Esophagus muscularis mucosa (tissue), 4 donors: Measurements from ENCODE around the gene ZFAND2B.
A peak's percentile ranks its signal among the peaks of the same experiment; 100 is the strongest.

Experiments used
- CTCF ChIP-seq, 3 experiments: fragments of 200-600 bp in 2 of 3; fragments of 450-650 bp in 1 of 3; sonication (generic) in 2 of 3; IDR thresholded peaks; one replicate each; pipeline ENCODE4 v1.5.1; 2017 to 2019; ENCODE audit warnings: antibody characterized with exemption in 3 of 3, mild to moderate bottlenecking in 2 of 3, moderate library complexity in 1 of 3
- EP300 ChIP-seq: sonication (generic); formaldehyde crosslinking; IDR thresholded peaks from one replicate; pipeline ENCODE4 v1.6.1; 2017; ENCODE audit warnings: antibody characterized with exemption
- POLR2A ChIP-seq: fragments of 450-650 bp; IDR thresholded peaks from one replicate; pipeline ENCODE4 v1.6.1; 2017; ENCODE audit warnings: antibody characterized with exemption, moderate library complexity, mild to moderate bottlenecking, low read depth

DNA sequence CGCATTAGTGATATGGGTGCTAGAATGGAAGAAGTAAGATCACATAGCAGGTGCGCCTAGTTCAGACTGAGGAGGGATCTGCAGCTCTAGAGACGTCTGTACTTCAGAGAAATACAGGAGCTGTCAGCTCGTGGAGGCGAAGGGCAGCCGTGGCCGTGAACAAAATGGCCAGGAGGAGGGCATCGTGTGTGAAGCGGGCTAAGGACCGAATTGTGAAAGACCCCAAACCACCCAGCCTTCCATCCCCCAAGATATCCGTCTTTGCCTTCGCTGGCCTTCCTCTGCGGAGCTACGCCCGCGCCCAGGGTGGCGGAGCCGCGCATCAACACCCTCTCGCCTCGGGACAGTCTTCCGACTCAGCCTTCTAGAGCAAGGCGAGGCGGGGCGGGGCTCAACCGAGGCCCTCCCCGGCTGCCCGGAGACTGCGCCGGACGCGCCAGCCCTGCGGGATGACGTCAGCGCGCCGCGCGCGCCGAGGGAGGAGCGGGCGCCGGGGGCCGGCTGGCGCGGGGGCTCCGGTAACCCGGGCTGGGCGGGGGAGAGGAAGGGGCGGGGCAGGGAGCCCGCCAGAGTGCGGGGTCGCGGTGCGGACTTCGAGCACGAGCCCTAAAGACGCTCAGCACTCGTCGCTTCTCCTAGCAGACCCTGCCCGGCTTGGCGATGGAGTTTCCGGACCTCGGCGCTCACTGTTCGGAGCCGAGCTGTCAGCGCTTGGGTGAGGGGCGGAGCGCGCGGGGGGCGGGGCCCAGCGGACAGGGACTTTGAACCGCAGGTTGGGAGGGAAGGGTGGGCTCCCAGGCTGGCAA lies at the start of gene ZFAND2B:
- TF ChIP-seq CTCF (IDR thresholded peaks at IDR 0.05): peak in 2 of 3 experiments; percentile 22 to 31
- TF ChIP-seq EP300: no peak
- peak; percentile 78 for TF ChIP-seq POLR2A
